Measurements from ENCODE around the gene HIBCH. TPM values are rescaled to one million over a fixed set of nuclear protein-coding genes. Genes with fewer than 3 reads are reported as not detected.

The HIBCH gene
- total and polyA plus RNA-seq, 2 donors from 2014 or later, result 35.7 to 115 TPM

- intact Hi-C loops (cut with DNase I), result no loop called here
- no peak for FAIRE-seq
- Histone ChIP-seq H3K27me3 (ENCODE audit: control insufficient read depth, insufficient read depth, low read length) (no peaks in the 10 kb centered on the region), H3K9me3 (ENCODE audit: control insufficient read depth in 2 of 3, insufficient read depth in 1 of 3, low read length in 3 of 3) (no peaks in the 10 kb centered on the region), H3K4me1 (ENCODE audit: control insufficient read depth in 2 of 3, insufficient read depth in 2 of 3, low read depth in 1 of 3, low read length in 3 of 3) (no peaks in the 10 kb centered on the region), H3K36me3 (ENCODE audit: control insufficient read depth in 2 of 3, insufficient read depth in 3 of 3, low read length in 3 of 3) (no peaks in the 10 kb centered on the region), H3K4me3 (ENCODE audit: low read length in 3 of 3) (no peak overlapping the region), H3K9ac (ENCODE audit: low read length in 3 of 3) (no peak overlapping the region), H3K27ac (ENCODE audit: low read depth in 2 of 2, low read length in 2 of 2) (no peak overlapping the region)
- DNase-seq, result no peak
- no peak for TF ChIP-seq CTCF (IDR thresholded peaks at IDR 0.05; ENCODE audit: borderline replicate concordance, extremely low read depth, insufficient read depth)
Measured at GRCh38 chr2:190156530-190157212, 163.0 kb downstream of the HIBCH start.

Other genes with a start within 250 kb of the HIBCH start
- gene INPP1, start 23.8 kb upstream of the HIBCH start, total RNA-seq, result 27.2 TPM
- gene INPP1, start 23.8 kb upstream of the HIBCH start, polyA plus RNA-seq (ENCODE audit: insufficient read depth, low read depth, low replicate concordance), result 15.1 TPM
- gene MFSD6, start 88.5 kb upstream of the HIBCH start, total RNA-seq, result 33.9 TPM
- gene MFSD6, start 88.5 kb upstream of the HIBCH start, polyA plus RNA-seq (ENCODE audit: insufficient read depth, low read depth, low replicate concordance), result 12.3 TPM
- gene NEMP2, start 214.9 kb upstream of the HIBCH start, total RNA-seq, result 5.2 TPM
- gene NEMP2, start 214.9 kb upstream of the HIBCH start, polyA plus RNA-seq (ENCODE audit: insufficient read depth, low read depth, low replicate concordance), result 2.3 TPM

Data from kidney (tissue), 14 donors.